BLaER1 (cell line): ENCODE measurements around the gene SH3BP1.
"Not testable (repeated sequence)": the region's sequence is repeated elsewhere in the genome, so short reads cannot be mapped to it uniquely, and the experiment has no call there.

Experiments used
- H3K27ac ChIP-seq: shearing (Covaris generic); formaldehyde crosslinking; 2 replicates; pipeline ENCODE4 v1.8.1; 2022
- H3K27me3 ChIP-seq: shearing (Covaris generic); formaldehyde crosslinking; 2 replicates; pipeline ENCODE4 v1.8.1; 2022
- H3K36me3 ChIP-seq: shearing (Covaris generic); formaldehyde crosslinking; 2 replicates; pipeline ENCODE4 v1.8.1; 2022
- H3K4me1 ChIP-seq: shearing (Covaris generic); formaldehyde crosslinking; 2 replicates; pipeline ENCODE4 v1.8.1; 2022
- H3K4me2 ChIP-seq: shearing (Covaris generic); formaldehyde crosslinking; 2 replicates; pipeline ENCODE4 v1.8.1; 2022
- H3K4me3 ChIP-seq: shearing (Covaris generic); formaldehyde crosslinking; 2 replicates; pipeline ENCODE4 v1.8.1; 2022
- H3K9ac ChIP-seq: shearing (Covaris generic); formaldehyde crosslinking; 2 replicates; pipeline ENCODE4 v1.8.1; 2022
- H3K9me3 ChIP-seq: shearing (Covaris generic); formaldehyde crosslinking; 2 replicates; pipeline ENCODE4 v1.8.1; 2022
- H4K20me1 ChIP-seq: shearing (Covaris generic); formaldehyde crosslinking; 2 replicates; pipeline ENCODE4 v1.8.1; 2022
- Cebpa-rat ChIP-seq: shearing (Covaris generic); IDR thresholded peaks from 2 replicates; pipeline ENCODE4 v1.8.1; 2022

SH3BP1 gene, protein sequence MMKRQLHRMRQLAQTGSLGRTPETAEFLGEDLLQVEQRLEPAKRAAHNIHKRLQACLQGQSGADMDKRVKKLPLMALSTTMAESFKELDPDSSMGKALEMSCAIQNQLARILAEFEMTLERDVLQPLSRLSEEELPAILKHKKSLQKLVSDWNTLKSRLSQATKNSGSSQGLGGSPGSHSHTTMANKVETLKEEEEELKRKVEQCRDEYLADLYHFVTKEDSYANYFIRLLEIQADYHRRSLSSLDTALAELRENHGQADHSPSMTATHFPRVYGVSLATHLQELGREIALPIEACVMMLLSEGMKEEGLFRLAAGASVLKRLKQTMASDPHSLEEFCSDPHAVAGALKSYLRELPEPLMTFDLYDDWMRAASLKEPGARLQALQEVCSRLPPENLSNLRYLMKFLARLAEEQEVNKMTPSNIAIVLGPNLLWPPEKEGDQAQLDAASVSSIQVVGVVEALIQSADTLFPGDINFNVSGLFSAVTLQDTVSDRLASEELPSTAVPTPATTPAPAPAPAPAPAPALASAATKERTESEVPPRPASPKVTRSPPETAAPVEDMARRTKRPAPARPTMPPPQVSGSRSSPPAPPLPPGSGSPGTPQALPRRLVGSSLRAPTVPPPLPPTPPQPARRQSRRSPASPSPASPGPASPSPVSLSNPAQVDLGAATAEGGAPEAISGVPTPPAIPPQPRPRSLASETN

GRCh38 chr22:37639070-37639760, at the start of gene SH3BP1:
TSS of gene SH3BP1 (plus strand) at chr22:37639669. CDS start at chr22:37639788, 119 bp downstream.
- Histone ChIP-seq H4K20me1 (peaks cover 25% of the 10 kb centered on the region; the same call in 1 of the 2 replicates), H3K4me2 (peak within 1 kb of the TSS; percentile 90), H3K9me3 (no peaks in the 10 kb centered on the region), H3K36me3 (peaks cover 26% of the 10 kb centered on the region), H3K4me3 (peak within 1 kb of the TSS; percentile 76), H3K27ac (peak within 1 kb of the TSS; percentile 92), H3K9ac (peak within 1 kb of the TSS; percentile 90), H3K4me1 (peaks cover 85% of the 10 kb centered on the region), H3K27me3 (no peaks in the 10 kb centered on the region)
- TF ChIP-seq Cebpa-rat = no peak

DNA sequence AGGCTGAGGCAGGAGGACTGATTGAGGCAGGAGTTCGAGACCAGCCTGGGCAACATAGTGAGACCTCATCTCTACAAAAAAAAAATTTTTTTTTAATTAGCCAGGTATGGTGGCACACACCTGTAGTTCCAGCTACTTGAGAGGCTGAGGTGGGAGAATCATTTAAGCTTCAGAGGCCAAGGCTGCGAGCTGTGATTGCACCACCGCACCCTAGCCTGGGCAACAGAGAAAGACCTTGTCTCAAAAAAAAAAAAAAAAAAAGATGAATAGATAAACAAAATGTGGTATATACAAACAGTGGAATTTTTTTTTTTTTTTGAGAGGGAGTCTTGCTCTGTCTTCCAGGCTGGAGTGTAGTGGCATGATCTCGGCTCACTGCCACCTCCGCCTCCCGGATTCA, 48.4 kb upstream of the SH3BP1 start:
- H3K4me1 ChIP-seq, H3K27me3 ChIP-seq, H3K4me3 ChIP-seq, H4K20me1 ChIP-seq, H3K4me2 ChIP-seq, H3K36me3 ChIP-seq, H3K27ac ChIP-seq, H3K9ac ChIP-seq, H3K9me3 ChIP-seq: not testable (repeated sequence)

- no peak overlapping the region for H3K4me3 ChIP-seq
- H3K9ac ChIP-seq = no peak overlapping the region
- H4K20me1 ChIP-seq = no peaks in the 10 kb centered on the region
- no peaks in the 10 kb centered on the region for H3K27me3 ChIP-seq
- no peaks in the 10 kb centered on the region for H3K36me3 ChIP-seq
- H3K4me2 ChIP-seq = peak overlapping the region; percentile 33
- no peak for TF ChIP-seq Cebpa-rat
- no peaks in the 10 kb centered on the region for H3K9me3 ChIP-seq
- peaks cover 5% of the 10 kb centered on the region; the same call in 1 of the 2 replicates for H3K4me1 ChIP-seq
- H3K27ac ChIP-seq = no peak overlapping the region
Measured at GRCh38 chr22:37591823-37592404, 47.6 kb upstream of the SH3BP1 start.

GRCh38 chr22:37594237-37594636, 45.2 kb upstream of the SH3BP1 start:
- Histone ChIP-seq H3K4me2 (no peak overlapping the region), H3K9ac (no peak overlapping the region), H3K4me1 (peaks cover 3% of the 10 kb centered on the region; the same call in 1 of the 2 replicates), H3K4me3 (no peak overlapping the region), H4K20me1 (no peaks in the 10 kb centered on the region), H3K36me3 (no peaks in the 10 kb centered on the region), H3K9me3 (no peaks in the 10 kb centered on the region), H3K27me3 (no peaks in the 10 kb centered on the region), H3K27ac (no peak overlapping the region)
- TF ChIP-seq Cebpa-rat = no peak

DNA sequence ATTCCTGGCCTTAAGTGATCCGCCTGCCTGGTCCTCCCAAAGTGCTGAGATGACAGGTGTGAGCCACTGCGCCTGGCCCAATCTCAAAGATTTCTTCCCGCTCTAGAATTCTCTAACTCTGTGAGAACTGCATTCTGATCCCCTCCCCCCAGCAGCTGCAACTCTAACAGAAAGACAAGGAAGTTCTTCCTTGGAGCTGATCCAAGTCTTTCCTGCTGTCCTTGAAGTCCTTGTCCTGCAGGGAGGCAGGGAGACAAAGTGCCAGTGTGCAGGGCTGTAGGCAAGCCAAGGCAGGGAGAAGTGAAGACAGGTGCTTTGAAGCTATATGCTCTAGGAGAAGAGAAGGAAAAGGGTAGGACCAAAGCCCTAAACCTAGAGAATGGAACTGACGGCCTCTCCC, 40.3 kb upstream of the SH3BP1 start:
- H3K27me3 ChIP-seq = no peaks in the 10 kb centered on the region
- H3K9ac ChIP-seq = no peak overlapping the region
- H3K36me3 ChIP-seq = no peaks in the 10 kb centered on the region
- H3K27ac ChIP-seq = no peak overlapping the region
- H3K4me1 ChIP-seq = peaks cover 5% of the 10 kb centered on the region; the same call in 1 of the 2 replicates
- no peak overlapping the region for H3K4me2 ChIP-seq
- H3K4me3 ChIP-seq = no peak overlapping the region
- no peaks in the 10 kb centered on the region for H3K9me3 ChIP-seq
- no peak for TF ChIP-seq Cebpa-rat
- no peaks in the 10 kb centered on the region for H4K20me1 ChIP-seq

GRCh38 chr22:37601203-37601539, 38.3 kb upstream of the SH3BP1 start:
- no peak overlapping the region for H3K4me3 ChIP-seq
- no peak overlapping the region for H3K9ac ChIP-seq

GRCh38 chr22:37601540-37602442, 37.7 kb upstream of the SH3BP1 start:
- no peak overlapping the region for H3K9ac ChIP-seq
- TF ChIP-seq Cebpa-rat = no peak
- H3K27ac ChIP-seq = no peak overlapping the region
- H4K20me1 ChIP-seq = no peaks in the 10 kb centered on the region
- H3K9me3 ChIP-seq = no peaks in the 10 kb centered on the region
- peaks cover 24% of the 10 kb centered on the region for H3K4me1 ChIP-seq
- no peaks in the 10 kb centered on the region for H3K36me3 ChIP-seq
- no peak overlapping the region for H3K4me3 ChIP-seq
- no peak overlapping the region for H3K4me2 ChIP-seq
- no peaks in the 10 kb centered on the region for H3K27me3 ChIP-seq

More at GRCh38 chr22:37601203-37601539, 38.3 kb upstream of the SH3BP1 start:
- no peaks in the 10 kb centered on the region for H3K36me3 ChIP-seq
- no peak for TF ChIP-seq Cebpa-rat
- no peaks in the 10 kb centered on the region for H3K27me3 ChIP-seq
- H4K20me1 ChIP-seq = no peaks in the 10 kb centered on the region
- no peak overlapping the region for H3K4me2 ChIP-seq
- H3K9me3 ChIP-seq = no peaks in the 10 kb centered on the region
- no peak overlapping the region for H3K27ac ChIP-seq
- peaks cover 23% of the 10 kb centered on the region for H3K4me1 ChIP-seq

DNA sequence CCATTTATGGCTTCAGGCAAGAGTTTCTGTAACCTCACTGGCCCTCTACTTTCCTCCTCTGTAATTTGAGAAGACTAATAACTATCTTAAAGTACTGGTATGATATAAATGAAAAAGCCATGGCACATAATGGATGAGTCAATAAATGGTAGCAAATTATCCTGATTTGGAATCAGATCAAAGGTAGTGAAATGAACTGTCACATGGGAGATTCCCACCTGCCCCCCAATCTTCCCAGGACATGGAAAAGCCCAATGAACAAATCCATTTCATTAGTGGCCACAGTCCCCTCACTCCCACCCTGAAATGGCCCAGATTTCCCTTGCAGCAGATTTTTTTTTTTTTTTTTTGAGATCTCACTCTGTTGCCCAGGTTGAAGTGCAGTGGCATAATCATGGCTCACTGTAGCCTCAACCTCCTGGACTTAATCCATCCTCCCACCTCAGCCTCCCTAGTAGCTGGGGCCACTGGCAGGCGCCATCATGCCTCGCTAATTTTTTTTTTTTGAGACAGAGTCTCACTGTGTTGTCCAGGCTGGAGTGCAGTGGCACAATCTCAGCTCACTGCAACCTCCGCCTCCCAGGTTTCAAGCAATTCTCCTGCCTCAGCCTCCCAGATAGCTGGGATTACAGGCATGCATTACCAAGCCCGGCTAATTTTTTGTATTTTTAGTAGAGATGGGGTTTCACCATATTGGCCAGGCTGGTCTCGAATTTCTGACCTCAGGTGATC, 36.8 kb upstream of the SH3BP1 start:
- H3K4me1 ChIP-seq = peaks cover 33% of the 10 kb centered on the region
- not testable (repeated sequence) for H3K36me3 ChIP-seq, H3K27me3 ChIP-seq, H4K20me1 ChIP-seq, H3K4me3 ChIP-seq, H3K9me3 ChIP-seq, H3K27ac ChIP-seq, H3K4me2 ChIP-seq, H3K9ac ChIP-seq

DNA sequence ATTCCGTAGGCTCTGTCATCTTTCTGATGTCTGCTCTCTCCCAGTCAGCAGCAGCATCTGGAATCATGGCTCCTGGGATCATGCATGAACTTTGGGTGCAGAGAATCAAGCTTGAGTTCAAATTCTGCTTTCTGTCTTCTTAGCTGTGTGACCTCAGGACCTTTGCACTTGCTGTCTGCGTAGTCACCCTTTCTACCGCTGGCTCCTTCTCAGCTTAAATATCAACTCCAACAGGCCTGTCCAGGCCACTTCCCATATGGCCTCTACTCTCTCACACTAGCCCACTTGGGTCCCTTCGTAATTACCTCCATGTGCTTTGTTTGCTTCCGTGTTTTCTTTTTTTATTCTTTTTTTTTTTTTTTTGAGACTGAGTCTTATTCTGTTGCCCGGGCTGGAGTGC, 35.4 kb upstream of the SH3BP1 start:
- no peaks in the 10 kb centered on the region for H3K9me3 ChIP-seq
- H3K4me2 ChIP-seq = no peak overlapping the region
- H3K36me3 ChIP-seq = no peaks in the 10 kb centered on the region
- no peaks in the 10 kb centered on the region for H4K20me1 ChIP-seq
- no peak overlapping the region for H3K9ac ChIP-seq
- no peak overlapping the region for H3K4me3 ChIP-seq
- peaks cover 36% of the 10 kb centered on the region for H3K4me1 ChIP-seq
- H3K27me3 ChIP-seq = no peaks in the 10 kb centered on the region
- no peak for TF ChIP-seq Cebpa-rat
- H3K27ac ChIP-seq = no peak overlapping the region
